Smooth muscle cell (in vitro differentiated cells): Measurements from ENCODE around the gene RBFOX2. TPM values are rescaled to one million over a fixed set of nuclear protein-coding genes. Genes with fewer than 3 reads are reported as not detected.

Experiments
- DNase-seq: peaks from one replicate; lab custom pipeline; 2025; ENCODE audit not compliant: unreplicated experiment; lab: John Stamatoyannopoulos, UW
- H2AFZ ChIP-seq: fragments of 200-600 bp; sonication (generic); 2 replicates; pipeline ENCODE4 v1.6.0; 2016; ENCODE audit warnings: antibody characterized with exemption, low read depth, mild to moderate bottlenecking
- H3F3A ChIP-seq: fragments of 200-600 bp; sonication (generic); 2 replicates; pipeline ENCODE4 v1.6.0; 2017; ENCODE audit warnings: antibody characterized with exemption, low read depth
- H3K27ac ChIP-seq: fragments of 200-600 bp; sonication (generic); 2 replicates; pipeline ENCODE4 v1.5.1; 2016; ENCODE audit warnings: low read depth, mild to moderate bottlenecking
- H3K27me3 ChIP-seq: fragments of 200-600 bp; sonication (generic); 2 replicates; pipeline ENCODE4 v1.6.1; 2016; ENCODE audit warnings: low read depth, mild to moderate bottlenecking
- H3K36me3 ChIP-seq: fragments of 200-600 bp; sonication (generic); 2 replicates; pipeline ENCODE4 v1.5.1; 2016; ENCODE audit warnings: low read depth
- H3K4me1 ChIP-seq: fragments of 200-600 bp; sonication (generic); 2 replicates; pipeline ENCODE4 v1.5.1; 2016; ENCODE audit warnings: low read depth
- H3K4me2 ChIP-seq: fragments of 200-600 bp; sonication (generic); 2 replicates; pipeline ENCODE4 v1.6.0; 2016; ENCODE audit warnings: mild to moderate bottlenecking
- H3K4me3 ChIP-seq: fragments of 200-600 bp; sonication (generic); 2 replicates; pipeline ENCODE4 v1.5.1; 2016; ENCODE audit warnings: mild to moderate bottlenecking
- H3K79me2 ChIP-seq: fragments of 200-600 bp; sonication (generic); 2 replicates; pipeline ENCODE4 v1.6.0; 2016; ENCODE audit warnings: low read depth, mild to moderate bottlenecking
- H3K9ac ChIP-seq: fragments of 200-600 bp; sonication (generic); 2 replicates; pipeline ENCODE4 v1.6.0; 2016; ENCODE audit warnings: low read depth
- H3K9me3 ChIP-seq: fragments of 200-600 bp; sonication (generic); replicated peaks from 2 replicates; pipeline ENCODE4 v1.5.1; 2016; ENCODE audit warnings: low read depth
- H4K20me1 ChIP-seq: fragments of 200-600 bp; sonication (generic); 2 replicates; pipeline ENCODE4 v1.6.0; 2016; ENCODE audit warnings: low read depth
- WGBS: methylation state at CpG from one replicate; pipeline ENCODE4 v1.1.7; 2016; ENCODE audit warnings: low lambda C conversion rate; 5-methylcytosine and 5-hydroxymethylcytosine counted together
- polyA plus RNA-seq: library from polyadenylated mRNA; unstranded; fragments of >200 nt; fragmentation: Nextera tagmentation; extraction: Ambion mirVana; gene quantifications from 2 replicates; pipeline ENCODE4 v1.2.1, GENCODE V29; 2016
- total RNA-seq: library from RNA; depleted of rRNA; stranded (reverse); fragments of >200 nt; gene quantifications from 2 replicates; pipeline ENCODE4 v1.2.3, GENCODE V29; 2014
- TF ChIP-seq, protein P1 (sequence below): fragments of 200-600 bp; sonication (generic); IDR thresholded peaks from 2 replicates; pipeline ENCODE4 v1.5.1; 2017; ENCODE audit warnings: borderline replicate concordance, mild to moderate bottlenecking, antibody characterized with exemption; ENCODE audit not compliant: insufficient read depth, poor library complexity, severe bottlenecking

The RBFOX2 gene
- total and polyA plus RNA-seq, 2 experiments from 2014 or later: 128 to 144 TPM

DNA sequence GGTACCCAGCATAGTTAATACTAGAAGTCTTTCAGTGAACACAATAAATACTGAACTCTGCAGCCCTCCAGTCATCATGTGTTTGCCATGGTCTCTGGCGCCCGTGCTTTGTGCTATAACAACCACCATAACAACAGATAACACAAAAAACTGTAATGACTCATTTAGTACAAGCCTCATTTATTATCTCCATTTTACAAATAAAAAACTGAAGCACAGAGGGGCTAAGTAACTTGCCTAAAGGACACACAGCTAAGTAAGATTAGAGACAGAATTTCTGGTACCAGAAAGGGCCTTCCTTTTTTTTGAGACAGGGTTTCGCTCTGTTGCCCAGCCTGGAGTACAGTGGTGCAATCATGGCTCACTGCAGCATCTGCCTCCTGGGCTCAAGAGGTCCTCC, 19.5 kb downstream of the RBFOX2 start:
- 47% methylated on average over 3 of the region's 3 CpGs for WGBS
- Histone ChIP-seq H3K4me2 (peak overlapping the region; percentile 43), H3K79me2 (peaks cover 94% of the 10 kb centered on the region), H3F3A (no peaks in the 10 kb centered on the region), H3K27me3 (no peaks in the 10 kb centered on the region), H4K20me1 (peaks cover 97% of the 10 kb centered on the region), H3K9me3 (no peaks in the 10 kb centered on the region), H2AFZ (no peak overlapping the region), H3K4me1 (peaks cover 32% of the 10 kb centered on the region), H3K4me3 (no peak overlapping the region), H3K9ac (peak overlapping the region; percentile 65), H3K36me3 (no peaks in the 10 kb centered on the region), H3K27ac (peak overlapping the region; percentile 78)
- TF ChIP-seq, protein P1, sequence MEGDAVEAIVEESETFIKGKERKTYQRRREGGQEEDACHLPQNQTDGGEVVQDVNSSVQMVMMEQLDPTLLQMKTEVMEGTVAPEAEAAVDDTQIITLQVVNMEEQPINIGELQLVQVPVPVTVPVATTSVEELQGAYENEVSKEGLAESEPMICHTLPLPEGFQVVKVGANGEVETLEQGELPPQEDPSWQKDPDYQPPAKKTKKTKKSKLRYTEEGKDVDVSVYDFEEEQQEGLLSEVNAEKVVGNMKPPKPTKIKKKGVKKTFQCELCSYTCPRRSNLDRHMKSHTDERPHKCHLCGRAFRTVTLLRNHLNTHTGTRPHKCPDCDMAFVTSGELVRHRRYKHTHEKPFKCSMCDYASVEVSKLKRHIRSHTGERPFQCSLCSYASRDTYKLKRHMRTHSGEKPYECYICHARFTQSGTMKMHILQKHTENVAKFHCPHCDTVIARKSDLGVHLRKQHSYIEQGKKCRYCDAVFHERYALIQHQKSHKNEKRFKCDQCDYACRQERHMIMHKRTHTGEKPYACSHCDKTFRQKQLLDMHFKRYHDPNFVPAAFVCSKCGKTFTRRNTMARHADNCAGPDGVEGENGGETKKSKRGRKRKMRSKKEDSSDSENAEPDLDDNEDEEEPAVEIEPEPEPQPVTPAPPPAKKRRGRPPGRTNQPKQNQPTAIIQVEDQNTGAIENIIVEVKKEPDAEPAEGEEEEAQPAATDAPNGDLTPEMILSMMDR: no peak
- no peak for DNase-seq

DNA sequence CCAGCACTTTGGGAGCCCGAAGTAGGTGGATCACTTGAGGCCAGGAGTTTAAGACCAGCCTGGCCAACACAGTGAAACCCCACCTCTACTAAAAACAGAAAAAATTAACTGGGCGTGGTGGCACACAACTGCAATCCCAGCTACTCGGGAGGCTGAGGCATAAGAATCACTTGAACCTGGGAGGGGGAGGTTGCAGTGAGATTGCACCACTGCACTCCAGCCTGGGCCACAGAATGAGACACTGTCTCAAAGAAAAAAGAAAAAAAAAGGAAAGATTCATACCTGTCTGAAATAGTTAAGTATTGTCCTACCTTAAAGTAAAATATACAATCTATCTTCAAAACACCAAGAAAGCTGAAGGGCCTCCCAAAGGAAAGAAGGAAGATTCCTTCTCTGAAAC, 20.1 kb downstream of the RBFOX2 start:
- no peak for DNase-seq
- Histone ChIP-seq H4K20me1 (peaks cover 98% of the 10 kb centered on the region), H3K36me3 (no peaks in the 10 kb centered on the region), H3K9me3 (no peaks in the 10 kb centered on the region), H3F3A (no peaks in the 10 kb centered on the region), H3K4me1 (peaks cover 32% of the 10 kb centered on the region), H3K79me2 (peaks cover 94% of the 10 kb centered on the region), H3K4me3 (no peak overlapping the region), H3K4me2 (peak overlapping the region; percentile 43), H2AFZ (no peak overlapping the region), H3K27me3 (no peaks in the 10 kb centered on the region), H3K9ac (peak overlapping the region; percentile 65), H3K27ac (peak overlapping the region; percentile 78)
- WGBS: 58% methylated on average over 3 of the region's 3 CpGs
- TF ChIP-seq, protein P1: no peak

DNA sequence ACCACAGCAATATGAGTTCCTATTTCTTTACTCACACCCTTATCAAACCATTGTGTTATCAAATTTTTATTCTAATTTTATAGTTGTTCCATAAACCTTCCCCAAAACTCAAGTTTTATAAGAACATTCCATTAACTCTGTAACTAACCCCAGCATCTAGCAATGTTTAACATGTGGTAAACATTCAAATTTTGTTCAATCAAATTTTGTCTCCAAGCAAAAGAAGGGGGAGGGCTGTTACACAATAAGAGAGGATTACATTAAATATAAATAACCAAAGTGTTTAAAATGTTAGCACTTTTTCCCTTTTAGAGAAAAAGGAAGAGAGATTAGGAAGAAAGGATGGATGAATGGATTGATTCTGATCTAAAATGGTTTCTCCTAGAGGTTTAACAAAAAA, 20.5 kb downstream of the RBFOX2 start:
- H3K4me3 ChIP-seq: no peak overlapping the region
- H3K4me2 ChIP-seq: peak overlapping the region; percentile 43
- peaks cover 32% of the 10 kb centered on the region for H3K4me1 ChIP-seq
- no peak overlapping the region for H2AFZ ChIP-seq
- H3K9me3 ChIP-seq: no peaks in the 10 kb centered on the region
- H3K36me3 ChIP-seq: no peaks in the 10 kb centered on the region
- no peaks in the 10 kb centered on the region for H3K27me3 ChIP-seq
- H3K79me2 ChIP-seq: peaks cover 94% of the 10 kb centered on the region
- no peak for DNase-seq
- no peaks in the 10 kb centered on the region for H3F3A ChIP-seq
- H3K9ac ChIP-seq: peak overlapping the region; percentile 65
- peaks cover 98% of the 10 kb centered on the region for H4K20me1 ChIP-seq
- TF ChIP-seq, protein P1: no peak
- H3K27ac ChIP-seq: peak overlapping the region; percentile 78

DNA sequence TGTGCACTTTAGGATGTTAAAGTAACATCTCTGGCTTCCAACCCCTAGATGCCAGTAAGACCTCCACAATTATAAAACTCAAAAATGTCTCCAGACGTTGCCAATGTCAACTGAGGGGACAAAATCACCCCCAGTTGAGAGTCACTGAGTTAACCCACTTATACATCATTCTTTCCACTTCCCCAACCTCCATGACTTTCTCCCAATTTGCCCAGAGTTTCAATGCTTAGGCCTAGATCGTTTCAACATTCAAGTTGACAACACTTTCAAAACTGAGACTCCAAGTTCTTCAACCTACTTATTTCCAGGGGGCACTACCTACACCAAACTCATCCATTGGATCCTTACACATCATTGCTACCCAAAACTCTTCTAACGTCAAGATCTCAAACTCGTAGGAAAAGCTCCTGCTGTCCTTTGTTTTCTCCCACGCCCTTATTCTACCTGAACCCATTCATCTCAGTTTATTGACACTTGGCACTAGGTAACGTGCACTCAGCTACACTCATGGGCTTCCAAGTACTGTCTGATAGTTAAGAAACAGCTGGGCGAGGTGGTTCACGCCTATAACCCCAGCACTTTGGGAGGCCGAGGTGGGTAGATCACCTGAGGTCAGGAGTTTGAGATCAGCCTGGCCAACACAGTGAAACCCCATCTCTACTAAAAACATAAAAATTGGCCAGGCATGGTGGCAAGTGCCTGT, 24.5 kb downstream of the RBFOX2 start:
- H3K4me1 ChIP-seq: peaks cover 7% of the 10 kb centered on the region
- H3K36me3 ChIP-seq: no peaks in the 10 kb centered on the region
- no peak overlapping the region for H3K4me3 ChIP-seq
- H3K79me2 ChIP-seq: peaks cover 100% of the 10 kb centered on the region
- WGBS: 95% methylated on average over 9 of the region's 9 CpGs
- TF ChIP-seq, protein P1: no peak
- H3K9ac ChIP-seq: no peak overlapping the region
- H2AFZ ChIP-seq: no peak overlapping the region
- H3K27me3 ChIP-seq: no peaks in the 10 kb centered on the region
- H3K9me3 ChIP-seq: no peaks in the 10 kb centered on the region
- DNase-seq: no peak
- no peak overlapping the region for H3K4me2 ChIP-seq
- no peak overlapping the region for H3K27ac ChIP-seq
- H3F3A ChIP-seq: peaks cover 5% of the 10 kb centered on the region
- peaks cover 93% of the 10 kb centered on the region for H4K20me1 ChIP-seq
